ENCODE results near the gene PKDCC. TPM values are rescaled to one million over a fixed set of nuclear protein-coding genes. Genes with fewer than 3 reads are reported as not detected.

The PKDCC gene
- total RNA-seq, 1 donor from 2014 or later: 81.9 TPM

DNA sequence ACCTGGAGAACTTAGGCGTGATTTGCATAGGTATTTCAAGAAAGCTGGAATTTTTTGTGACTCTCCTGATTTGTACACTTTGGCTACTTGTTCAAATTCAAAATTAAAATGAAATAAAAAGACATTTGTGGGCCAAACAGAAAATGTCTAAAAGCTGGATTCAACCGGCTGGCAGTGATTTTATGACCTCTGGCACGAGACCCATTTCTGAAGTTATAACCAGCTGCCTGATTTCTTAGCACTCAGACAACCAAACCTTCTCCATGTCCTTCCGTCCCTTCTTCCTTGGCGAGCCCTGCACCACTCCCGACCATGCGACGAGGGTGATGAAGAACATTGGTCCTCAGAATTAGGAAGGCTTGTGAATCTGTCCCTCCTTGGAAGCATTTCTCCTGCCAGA is 19.7 kb downstream of the PKDCC start:
- peaks cover 8% of the 10 kb centered on the region for H3K4me1 Mint-ChIP-seq
- TF ChIP-seq, protein P1, sequence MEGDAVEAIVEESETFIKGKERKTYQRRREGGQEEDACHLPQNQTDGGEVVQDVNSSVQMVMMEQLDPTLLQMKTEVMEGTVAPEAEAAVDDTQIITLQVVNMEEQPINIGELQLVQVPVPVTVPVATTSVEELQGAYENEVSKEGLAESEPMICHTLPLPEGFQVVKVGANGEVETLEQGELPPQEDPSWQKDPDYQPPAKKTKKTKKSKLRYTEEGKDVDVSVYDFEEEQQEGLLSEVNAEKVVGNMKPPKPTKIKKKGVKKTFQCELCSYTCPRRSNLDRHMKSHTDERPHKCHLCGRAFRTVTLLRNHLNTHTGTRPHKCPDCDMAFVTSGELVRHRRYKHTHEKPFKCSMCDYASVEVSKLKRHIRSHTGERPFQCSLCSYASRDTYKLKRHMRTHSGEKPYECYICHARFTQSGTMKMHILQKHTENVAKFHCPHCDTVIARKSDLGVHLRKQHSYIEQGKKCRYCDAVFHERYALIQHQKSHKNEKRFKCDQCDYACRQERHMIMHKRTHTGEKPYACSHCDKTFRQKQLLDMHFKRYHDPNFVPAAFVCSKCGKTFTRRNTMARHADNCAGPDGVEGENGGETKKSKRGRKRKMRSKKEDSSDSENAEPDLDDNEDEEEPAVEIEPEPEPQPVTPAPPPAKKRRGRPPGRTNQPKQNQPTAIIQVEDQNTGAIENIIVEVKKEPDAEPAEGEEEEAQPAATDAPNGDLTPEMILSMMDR (conservative IDR thresholded peaks at IDR 0.05): no peak
- no peaks in the 10 kb centered on the region for H3K9me3 Mint-ChIP-seq
- no peak overlapping the region for H3K27ac Mint-ChIP-seq (ENCODE audit: unreplicated experiment)
- no peak for DNase-seq (ENCODE audit: low read depth, low spot score)
- H3K4me3 Mint-ChIP-seq: no peak overlapping the region
- H3K36me3 Mint-ChIP-seq (ENCODE audit: low read depth): no peaks in the 10 kb centered on the region
- peaks cover 17% of the 10 kb centered on the region for H3K27me3 Mint-ChIP-seq (ENCODE audit: low read depth)

DNA sequence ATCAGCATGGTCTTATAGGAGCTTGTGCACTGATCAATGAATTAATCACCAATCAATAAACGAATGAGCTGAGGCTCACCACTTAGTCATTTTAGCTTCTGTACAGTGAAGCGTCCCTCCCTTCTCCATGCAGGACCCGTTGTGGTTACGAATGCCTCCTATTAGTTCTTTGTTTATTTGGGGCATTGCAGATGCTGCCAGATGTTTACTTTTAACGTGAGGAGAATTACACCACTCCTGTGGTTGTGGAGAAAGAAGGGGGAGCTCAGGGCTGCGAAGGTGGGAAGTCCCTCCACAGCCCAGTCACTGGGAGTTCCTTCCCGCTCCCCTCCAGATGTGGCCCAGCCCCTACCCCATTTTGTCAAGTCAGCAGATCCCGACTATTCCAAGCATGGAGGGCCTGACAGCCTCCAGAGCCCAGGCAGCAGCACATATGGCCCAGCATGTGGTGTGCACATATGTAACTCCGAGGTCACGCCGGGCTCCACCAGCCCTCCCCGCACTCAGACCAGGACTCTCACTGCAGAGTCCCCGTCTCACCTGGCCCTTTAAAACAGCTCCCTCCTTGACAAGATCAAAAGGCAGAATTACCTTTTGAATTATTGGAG is 20.9 kb downstream of the PKDCC start:
- TF ChIP-seq, protein P1 (conservative IDR thresholded peaks at IDR 0.05): no peak

DNA sequence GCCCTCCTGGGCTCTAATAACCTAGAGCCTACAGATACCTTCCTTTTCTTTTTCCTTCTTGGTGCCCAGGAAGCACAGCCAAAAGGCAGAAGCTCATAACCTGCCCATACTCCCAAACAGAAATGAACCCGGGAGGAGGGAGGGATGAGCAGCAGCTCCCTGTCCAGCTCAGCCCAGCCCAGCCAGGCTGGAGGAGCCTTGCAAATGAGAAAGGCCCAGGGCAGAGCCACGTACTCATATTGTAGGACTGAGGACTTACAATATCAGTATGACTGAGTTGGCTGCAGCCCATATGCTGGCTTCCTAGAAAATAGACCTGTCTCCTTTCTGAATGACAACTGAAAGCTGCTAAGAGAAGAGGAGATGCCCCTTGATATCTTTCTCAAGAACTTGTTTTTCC is 21.7 kb downstream of the PKDCC start:
- Mint-ChIP-seq H3K4me3 (no peak overlapping the region), H3K4me1 (peaks cover 20% of the 10 kb centered on the region), H3K27me3 (ENCODE audit: low read depth) (peaks cover 9% of the 10 kb centered on the region), H3K9me3 (no peaks in the 10 kb centered on the region), H3K27ac (ENCODE audit: unreplicated experiment) (no peak overlapping the region), H3K36me3 (ENCODE audit: low read depth) (no peaks in the 10 kb centered on the region)
- no peak for DNase-seq (ENCODE audit: low read depth, low spot score)
- TF ChIP-seq, protein P1 (conservative IDR thresholded peaks at IDR 0.05): no peak

More for the DNA sequence above, 20.9 kb downstream of the PKDCC start:
- Mint-ChIP-seq H3K27ac (ENCODE audit: unreplicated experiment) (no peak overlapping the region), H3K9me3 (no peaks in the 10 kb centered on the region), H3K27me3 (ENCODE audit: low read depth) (peaks cover 12% of the 10 kb centered on the region), H3K4me1 (peaks cover 15% of the 10 kb centered on the region), H3K36me3 (ENCODE audit: low read depth) (no peaks in the 10 kb centered on the region), H3K4me3 (no peak overlapping the region)
- DNase-seq (ENCODE audit: low read depth, low spot score): no peak

DNA sequence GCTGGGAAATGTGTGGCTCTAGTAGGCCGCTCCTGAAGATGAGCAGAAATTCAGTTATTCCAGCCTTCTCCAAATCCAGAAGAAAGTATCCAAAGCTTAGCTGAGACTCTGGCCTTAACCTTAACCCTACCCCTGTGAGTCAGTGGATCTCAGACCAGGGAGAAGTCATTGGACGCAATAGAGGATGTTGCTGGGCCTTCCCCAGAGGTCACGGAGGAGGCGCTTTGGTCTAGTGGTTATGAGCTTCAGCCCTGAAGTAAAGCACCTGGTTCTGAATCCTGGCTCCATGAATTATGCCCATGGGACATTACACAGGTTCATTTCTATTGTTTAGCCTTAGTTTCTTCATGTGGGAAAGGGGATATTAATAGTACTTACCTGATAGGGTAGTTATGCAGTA is 24.0 kb downstream of the PKDCC start:
- DNase-seq (ENCODE audit: low read depth, low spot score): no peak
- peaks cover 9% of the 10 kb centered on the region for H3K27me3 Mint-ChIP-seq (ENCODE audit: low read depth)
- no peaks in the 10 kb centered on the region for H3K36me3 Mint-ChIP-seq (ENCODE audit: low read depth)
- peaks cover 20% of the 10 kb centered on the region for H3K4me1 Mint-ChIP-seq
- TF ChIP-seq, protein P1 (conservative IDR thresholded peaks at IDR 0.05): no peak
- no peak overlapping the region for H3K4me3 Mint-ChIP-seq
- H3K27ac Mint-ChIP-seq (ENCODE audit: unreplicated experiment): no peak overlapping the region
- no peaks in the 10 kb centered on the region for H3K9me3 Mint-ChIP-seq

DNA sequence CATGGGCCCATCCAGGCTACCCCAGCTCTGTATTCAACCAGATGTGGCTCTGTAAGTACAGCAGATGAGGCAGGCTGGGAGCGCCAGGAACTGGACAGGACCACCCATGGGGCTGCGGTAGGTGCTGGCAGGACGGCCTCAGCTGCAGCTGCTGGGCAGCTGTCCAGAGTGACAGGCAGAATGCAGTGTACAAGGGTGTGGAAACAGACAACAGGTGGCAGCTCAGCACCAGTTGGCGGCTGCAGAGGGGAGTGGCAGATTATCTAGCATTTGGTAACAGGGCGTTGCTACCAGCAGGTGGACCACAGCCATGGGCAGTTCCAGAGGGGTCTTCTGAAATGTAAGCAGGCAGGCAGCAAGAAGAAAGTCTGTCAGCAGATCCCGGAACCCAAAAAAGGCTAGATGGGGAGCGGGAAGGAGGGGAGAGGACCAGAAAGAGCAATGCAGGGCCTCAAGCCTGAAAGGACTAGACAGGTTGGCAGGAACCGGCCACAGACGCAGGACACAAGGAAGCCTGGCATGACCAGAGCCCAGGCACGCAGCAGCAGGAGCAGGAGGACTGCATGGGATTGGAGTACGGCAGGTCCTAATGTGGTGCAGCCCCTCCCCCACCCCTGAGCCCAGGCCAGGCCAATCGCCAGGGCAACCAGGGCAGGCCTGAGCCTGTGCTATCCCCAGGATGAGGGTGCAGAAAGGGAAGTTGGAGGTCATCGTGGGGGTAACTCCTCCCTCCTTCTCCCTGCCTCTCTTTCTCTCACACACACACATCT is 24.7 kb downstream of the PKDCC start:
- no peak overlapping the region for H3K27ac Mint-ChIP-seq (ENCODE audit: unreplicated experiment)
- no peak for DNase-seq (ENCODE audit: low read depth, low spot score)
- H3K4me3 Mint-ChIP-seq: no peak overlapping the region
- H3K4me1 Mint-ChIP-seq: peaks cover 20% of the 10 kb centered on the region
- peaks cover 9% of the 10 kb centered on the region for H3K27me3 Mint-ChIP-seq (ENCODE audit: low read depth)
- H3K36me3 Mint-ChIP-seq (ENCODE audit: low read depth): no peaks in the 10 kb centered on the region
- no peaks in the 10 kb centered on the region for H3K9me3 Mint-ChIP-seq
- TF ChIP-seq, protein P1 (conservative IDR thresholded peaks at IDR 0.05): no peak
